Measurements from ENCODE around the gene FIGN. TPM values are rescaled to one million over a fixed set of nuclear protein-coding genes. Genes with fewer than 3 reads are reported as not detected.

The FIGN gene
- total and polyA plus RNA-seq, 2 of the 8 experiments (the other 6 are each of a cell fraction or from before 2014, with no cell fraction given) = 5.0 to 22.8 TPM

DNA sequence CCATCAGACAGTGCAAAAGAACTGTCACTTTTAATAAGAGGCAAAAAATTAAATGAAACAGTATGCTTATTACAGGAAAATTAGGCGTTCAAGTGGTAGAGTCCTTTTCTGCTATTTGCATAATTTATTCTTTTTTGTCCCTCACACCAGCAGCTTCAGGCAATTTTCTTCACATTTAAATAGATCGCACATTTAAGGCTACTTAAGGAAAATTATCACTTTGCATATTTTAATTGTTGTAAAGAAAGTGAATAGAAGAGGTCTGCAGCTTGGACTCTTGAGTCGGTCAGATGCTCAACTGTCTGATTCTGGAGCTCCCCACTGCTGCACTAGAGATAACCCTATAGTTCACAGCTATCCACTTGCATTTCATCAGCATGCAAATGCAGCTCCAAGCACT is 141.3 kb downstream of the FIGN start:
- H3K79me2 ChIP-seq (ENCODE audit: control insufficient read depth in 1 of 2, insufficient read depth in 2 of 2, low read length in 2 of 2) = no peaks in the 10 kb centered on the region
- no peak overlapping the region for H3K14ac ChIP-seq (ENCODE audit: insufficient read length)
- no peak for TF ChIP-seq HDAC2 (IDR thresholded peaks at IDR 0.05; ENCODE audit: borderline replicate concordance in 1 of 2, low read depth in 2 of 2, low read length in 2 of 2)
- no peak for TF ChIP-seq KDM1A (IDR thresholded peaks at IDR 0.05; ENCODE audit: borderline replicate concordance, low read length)
- no peak for TF ChIP-seq GTF2F1 (IDR thresholded peaks at IDR 0.05; ENCODE audit: borderline replicate concordance, low read depth, low read length)
- no peak for TF ChIP-seq RBBP5 (IDR thresholded peaks at IDR 0.05; ENCODE audit: borderline replicate concordance, low read depth, low read length)
- TF ChIP-seq YY1 (IDR thresholded peaks at IDR 0.05; ENCODE audit: low read depth, low read length) = no peak
- TF ChIP-seq CTBP2 (IDR thresholded peaks at IDR 0.05; ENCODE audit: borderline replicate concordance, insufficient read depth, insufficient read length, low read length) = no peak
- no peak overlapping the region for H2AFZ ChIP-seq (ENCODE audit: low read length)
- FAIRE-seq (no peak), DNase-seq (ENCODE audit: low read depth in 1 of 2, low spot score in 2 of 2) (no peak)
- no peak overlapping the region for H2BK15ac ChIP-seq (ENCODE audit: low read length)
- no peak overlapping the region for H3K4me2 ChIP-seq (ENCODE audit: insufficient read depth in 1 of 2, low read depth in 2 of 2, low read length in 2 of 2)
- no peak overlapping the region for H2BK20ac ChIP-seq (ENCODE audit: low read length)
- ChIA-PET CTCF (ENCODE audit: partially characterized antibody) (interaction anchor here (0.8 to 3.4 kb wide), 6 partner anchors 16 to 467 kb away, joined by 3 to 19 read pairs (median 3); no protein-coding TSS in a partner anchor), POLR2A (ENCODE audit: partially characterized antibody) (no interaction called here)
- peaks cover 0 to 11% (median 8%) of the 10 kb centered on the region in 4 experiments; a peak in 4 of 7 replicates for H3K4me1 ChIP-seq (replicated peaks in 1 of 4; ENCODE audit: control insufficient read depth in 3 of 4, insufficient read depth in 4 of 4, low read length in 3 of 4)
- no peaks in the 10 kb centered on the region for H3K79me1 ChIP-seq (ENCODE audit: low read depth, low read length)
- no peak overlapping the region for H2BK5ac ChIP-seq (ENCODE audit: low read depth, low read length)
- H3K23ac ChIP-seq (ENCODE audit: insufficient read length) = no peak overlapping the region
- H3K4me3 ChIP-seq (ENCODE audit: extremely low read depth in 1 of 4, insufficient read depth in 2 of 4, low read depth in 3 of 4, low read length in 4 of 4) = no peak overlapping the region
- H3K56ac ChIP-seq (replicated peaks; ENCODE audit: insufficient read length, low read depth, low read length) = no peak overlapping the region
- H3K18ac ChIP-seq (ENCODE audit: extremely low read depth, low read length) = no peak overlapping the region
- no peaks in the 10 kb centered on the region for H4K20me1 ChIP-seq (replicated peaks in 1 of 2; ENCODE audit: control insufficient read depth in 1 of 2, insufficient read depth in 2 of 2, low read length in 2 of 2)
- no peaks in the 10 kb centered on the region for H3K9me3 ChIP-seq (ENCODE audit: insufficient read depth in 2 of 2, low read depth in 1 of 2, low read length in 1 of 2)
- H3K23me2 ChIP-seq (ENCODE audit: low read depth, low read length) = no peaks in the 10 kb centered on the region
- no peak overlapping the region for H2BK12ac ChIP-seq (ENCODE audit: low read depth, low read length)
- H3K9ac ChIP-seq (replicated peaks in 1 of 4; ENCODE audit: extremely low read depth in 1 of 4, low read depth in 3 of 4, low read length in 3 of 4) = no peak overlapping the region
- WGBS, 2 experiments (ENCODE audit: extremely low coverage in 1 of 2, insufficient coverage in 1 of 2, insufficient read length in 1 of 2, insufficient replicate concordance in 2 of 2, low coverage in 1 of 2, low lambda C conversion rate in 2 of 2, missing lambda C conversion rate in 1 of 2) = 78% methylated on average over 3 of the region's 3 CpGs; no CpG with 5 or more reads in 1 of the 2 experiments
- H3K27me3 ChIP-seq (replicated peaks in 1 of 4; ENCODE audit: control insufficient read depth in 3 of 4, extremely low read depth in 1 of 4, insufficient read depth in 3 of 4, low read length in 3 of 4) = no peaks in the 10 kb centered on the region
- H3K36me3 ChIP-seq (ENCODE audit: control insufficient read depth in 2 of 4, insufficient read depth in 4 of 4, low read length in 3 of 4) = no peaks in the 10 kb centered on the region
- no peak overlapping the region for H4K91ac ChIP-seq (replicated peaks; ENCODE audit: insufficient read length, low read length)
- H2AK5ac ChIP-seq (ENCODE audit: low read depth, low read length) = no peak overlapping the region
- no peak overlapping the region for H4K8ac ChIP-seq (ENCODE audit: extremely low read depth, insufficient read depth, low read length)
- H3K4ac ChIP-seq (replicated peaks; ENCODE audit: insufficient read length, low read depth, low read length) = no peak overlapping the region
- H4K5ac ChIP-seq (ENCODE audit: insufficient read length, low read depth, low read length) = no peak overlapping the region
- no peak overlapping the region for H3K27ac ChIP-seq (ENCODE audit: low read depth, low read length)
- H2BK120ac ChIP-seq (replicated peaks; ENCODE audit: low read depth, low read length) = no peak overlapping the region

Data from H1 (cell line).